RWPE2 (cell line): ENCODE results near the gene PHTF2.

Source experiments
- ATAC-seq: fragments of 200-7000 bp; cut with Tn5 transposase; 3 replicates; pipeline ENCODE4 v1.9.1; 2021; ENCODE audit warnings: low read depth
- DNase-seq: peaks from one replicate; pipeline ENCODE4 v3.0.0-alpha.2; 2020; ENCODE audit warnings: low spot score
- H3K27ac ChIP-seq: fragments of 450-650 bp; 2 replicates; pipeline ENCODE4 v1.5.1; 2017; ENCODE audit warnings: mild to moderate bottlenecking; ENCODE audit not compliant: poor library complexity, severe bottlenecking
- H3K27me3 ChIP-seq: fragments of 250-450 bp; sonication (Bioruptor Pico); 2 replicates; pipeline ENCODE4 v1.5.1; 2021; ENCODE audit warnings: mild to moderate bottlenecking, moderate library complexity; ENCODE audit not compliant: insufficient read depth, poor library complexity, severe bottlenecking
- H3K36me3 ChIP-seq: fragments of 250-450 bp; sonication (Bioruptor Pico); 2 replicates; pipeline ENCODE4 v1.5.1; 2020; ENCODE audit warnings: low read depth, mild to moderate bottlenecking, moderate library complexity
- H3K4me1 ChIP-seq: fragments of 250-450 bp; sonication (Bioruptor Pico); 2 replicates; pipeline ENCODE4 v1.5.1; 2021; ENCODE audit warnings: mild to moderate bottlenecking, moderate library complexity; ENCODE audit not compliant: insufficient read depth, poor library complexity, severe bottlenecking
- H3K4me3 ChIP-seq: fragments of 250-450 bp; sonication (Bioruptor Pico); 2 replicates; pipeline ENCODE4 v1.5.1; 2021; ENCODE audit warnings: mild to moderate bottlenecking, moderate library complexity; ENCODE audit not compliant: severe bottlenecking
- H3K9me3 ChIP-seq: fragments of 250-450 bp; sonication (Bioruptor Pico); 2 replicates; pipeline ENCODE4 v1.5.1; 2021; ENCODE audit warnings: mild to moderate bottlenecking, moderate library complexity; ENCODE audit not compliant: severe bottlenecking
- TF ChIP-seq, protein P1 (sequence below): fragments of 450-650 bp; IDR thresholded peaks from one replicate; pipeline ENCODE4 v1.5.1; 2017; ENCODE audit warnings: mild to moderate bottlenecking, moderate library complexity; ENCODE audit not compliant: poor library complexity, severe bottlenecking

The PHTF2 gene

DNA sequence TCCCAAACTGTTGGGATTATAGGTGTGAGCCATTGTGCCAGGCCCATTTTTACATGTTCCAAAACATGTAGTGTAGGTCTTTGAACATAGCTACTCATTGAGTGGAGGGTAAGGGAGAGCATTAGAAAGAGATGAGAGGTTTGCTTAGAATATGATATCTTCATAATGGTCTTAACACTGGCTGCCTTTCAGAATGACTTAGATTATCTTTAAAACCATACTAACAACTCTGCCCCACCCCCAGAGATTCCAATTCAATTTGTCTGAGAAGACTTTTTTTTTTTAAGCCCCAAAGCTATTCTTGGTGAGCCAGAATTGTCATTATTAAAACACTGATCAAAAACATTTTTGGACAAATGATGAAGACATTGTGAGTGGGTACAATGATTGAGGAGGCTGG is 168.9 kb downstream of the PHTF2 start:
- H3K9me3 ChIP-seq = no peaks in the 10 kb centered on the region
- H3K27me3 ChIP-seq = no peaks in the 10 kb centered on the region
- no peak overlapping the region for H3K4me3 ChIP-seq
- DNase-seq (no peak), ATAC-seq (no peak)
- no peaks in the 10 kb centered on the region for H3K36me3 ChIP-seq
- no peak overlapping the region for H3K27ac ChIP-seq
- TF ChIP-seq, protein P1, sequence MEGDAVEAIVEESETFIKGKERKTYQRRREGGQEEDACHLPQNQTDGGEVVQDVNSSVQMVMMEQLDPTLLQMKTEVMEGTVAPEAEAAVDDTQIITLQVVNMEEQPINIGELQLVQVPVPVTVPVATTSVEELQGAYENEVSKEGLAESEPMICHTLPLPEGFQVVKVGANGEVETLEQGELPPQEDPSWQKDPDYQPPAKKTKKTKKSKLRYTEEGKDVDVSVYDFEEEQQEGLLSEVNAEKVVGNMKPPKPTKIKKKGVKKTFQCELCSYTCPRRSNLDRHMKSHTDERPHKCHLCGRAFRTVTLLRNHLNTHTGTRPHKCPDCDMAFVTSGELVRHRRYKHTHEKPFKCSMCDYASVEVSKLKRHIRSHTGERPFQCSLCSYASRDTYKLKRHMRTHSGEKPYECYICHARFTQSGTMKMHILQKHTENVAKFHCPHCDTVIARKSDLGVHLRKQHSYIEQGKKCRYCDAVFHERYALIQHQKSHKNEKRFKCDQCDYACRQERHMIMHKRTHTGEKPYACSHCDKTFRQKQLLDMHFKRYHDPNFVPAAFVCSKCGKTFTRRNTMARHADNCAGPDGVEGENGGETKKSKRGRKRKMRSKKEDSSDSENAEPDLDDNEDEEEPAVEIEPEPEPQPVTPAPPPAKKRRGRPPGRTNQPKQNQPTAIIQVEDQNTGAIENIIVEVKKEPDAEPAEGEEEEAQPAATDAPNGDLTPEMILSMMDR = no peak
- no peaks in the 10 kb centered on the region for H3K4me1 ChIP-seq

DNA sequence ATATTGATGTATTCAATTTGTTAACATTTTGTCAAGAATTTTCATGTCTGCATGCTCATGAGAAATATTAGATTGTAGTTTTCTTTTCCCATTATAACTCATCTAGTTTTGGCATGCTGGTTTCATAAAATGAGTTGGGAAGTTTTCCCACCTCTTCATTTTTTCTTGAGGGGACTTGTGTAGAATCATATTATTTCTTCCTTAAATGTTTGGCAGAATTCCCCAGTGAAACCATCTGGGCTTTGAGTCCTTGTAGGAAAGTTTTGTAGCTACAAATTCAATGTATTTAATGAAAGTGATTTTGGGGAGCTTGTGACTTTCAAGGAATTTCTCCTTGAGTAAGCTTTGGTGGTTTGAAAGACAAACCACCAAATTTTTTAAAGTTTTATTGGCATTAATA is 173.2 kb downstream of the PHTF2 start:
- Histone ChIP-seq H3K9me3 (no peaks in the 10 kb centered on the region), H3K4me1 (no peaks in the 10 kb centered on the region), H3K27ac (no peak overlapping the region), H3K4me3 (no peak overlapping the region), H3K36me3 (no peaks in the 10 kb centered on the region), H3K27me3 (no peaks in the 10 kb centered on the region)
- ATAC-seq = no peak
- DNase-seq = no peak
- TF ChIP-seq, protein P1 = no peak

DNA sequence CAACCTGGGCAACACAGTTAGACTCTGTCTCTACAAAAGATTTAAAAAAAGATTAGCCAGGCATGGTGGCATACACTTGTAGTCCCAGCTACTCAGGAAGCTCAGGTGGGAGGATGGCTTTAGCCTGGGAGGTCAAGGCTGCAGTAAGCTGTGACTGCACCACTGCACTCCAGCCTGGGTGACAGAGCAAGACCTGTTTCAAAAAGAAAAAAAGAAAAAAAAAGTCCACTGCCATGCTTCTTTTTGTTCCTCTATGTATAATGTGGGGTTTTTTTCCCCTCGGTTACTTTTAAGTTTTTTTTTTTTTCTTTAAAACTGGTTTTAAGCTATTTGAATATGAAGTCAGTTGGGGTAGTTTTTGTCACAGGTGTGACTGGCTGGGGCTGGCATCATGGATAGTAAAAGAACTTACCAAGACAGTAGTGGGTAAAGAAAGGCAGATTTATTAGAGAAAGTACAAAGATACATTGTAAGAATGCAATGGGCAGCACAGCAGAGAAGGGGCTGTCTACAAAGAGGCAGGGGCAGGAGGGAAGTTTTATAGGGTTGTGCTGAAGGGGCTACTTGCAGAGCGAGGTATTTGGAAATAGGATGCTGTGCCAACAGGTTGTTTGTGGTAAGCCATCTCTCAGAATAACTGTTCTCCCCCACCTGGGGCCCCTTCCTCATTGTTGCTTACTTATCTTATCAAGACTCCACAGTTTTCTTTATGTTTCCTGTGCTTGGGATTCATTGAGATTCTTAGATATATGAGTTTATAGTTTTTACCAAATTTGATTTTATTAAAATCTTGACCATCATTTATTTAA is 177.3 kb downstream of the PHTF2 start:
- no peaks in the 10 kb centered on the region for H3K36me3 ChIP-seq
- no peaks in the 10 kb centered on the region for H3K4me1 ChIP-seq
- H3K9me3 ChIP-seq = no peaks in the 10 kb centered on the region
- TF ChIP-seq, protein P1 = no peak
- no peak overlapping the region for H3K4me3 ChIP-seq
- ATAC-seq (no peak), DNase-seq (no peak)
- no peak overlapping the region for H3K27ac ChIP-seq
- H3K27me3 ChIP-seq = no peaks in the 10 kb centered on the region

DNA sequence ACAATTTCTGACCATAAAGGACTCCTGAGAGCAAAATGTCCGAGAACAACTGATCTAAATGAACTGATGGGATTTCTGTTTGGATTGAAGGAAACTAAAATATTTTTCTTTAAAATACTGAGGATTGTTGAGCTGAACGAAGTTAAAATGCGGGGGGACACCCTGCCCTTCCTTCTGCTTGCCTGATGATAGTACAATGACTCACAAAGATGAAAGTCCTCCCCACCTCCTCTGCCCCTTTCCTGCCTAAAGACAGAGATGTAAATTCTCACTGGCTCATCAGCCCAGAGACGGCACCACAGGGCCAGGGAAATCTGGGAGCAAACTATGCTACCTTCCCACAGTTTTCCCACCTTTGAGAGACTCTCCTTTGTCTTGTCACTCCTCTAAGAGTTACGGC is 180.6 kb downstream of the PHTF2 start:
- H3K27ac ChIP-seq = no peak overlapping the region
- DNase-seq = no peak
- TF ChIP-seq, protein P1 = no peak

DNA sequence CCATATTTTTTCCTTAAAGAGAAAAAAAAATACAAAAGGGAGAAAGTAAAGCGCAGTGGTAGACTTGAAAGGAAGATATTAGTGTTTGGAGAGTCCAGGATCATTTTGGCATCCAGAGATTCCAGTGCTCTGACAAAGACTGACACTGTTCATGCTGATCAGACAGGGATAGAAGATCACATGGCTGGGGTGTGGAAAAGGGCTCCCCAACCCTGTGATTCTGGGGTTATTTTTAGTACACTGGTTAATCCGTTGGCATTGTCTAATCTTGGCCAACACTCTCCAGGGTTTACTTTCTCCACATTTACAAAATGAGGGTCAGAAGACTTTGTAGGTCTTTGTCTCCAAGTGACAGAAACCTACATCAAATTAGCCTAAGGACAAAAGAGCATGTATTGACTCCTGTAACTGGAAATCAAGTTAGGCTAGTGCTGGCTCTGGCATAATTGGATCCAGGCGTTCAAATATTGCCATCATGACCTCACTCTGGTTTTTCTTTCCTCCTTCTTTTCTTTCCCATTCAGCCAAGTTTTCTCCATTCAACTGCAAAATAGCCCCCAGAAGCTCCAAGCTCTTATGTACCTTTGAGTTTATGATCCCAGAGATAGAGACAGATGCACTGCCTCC is 181.6 kb downstream of the PHTF2 start:
- Histone ChIP-seq H3K36me3 (no peaks in the 10 kb centered on the region), H3K27ac (no peak overlapping the region), H3K4me1 (no peaks in the 10 kb centered on the region), H3K27me3 (no peaks in the 10 kb centered on the region), H3K4me3 (no peak overlapping the region), H3K9me3 (no peaks in the 10 kb centered on the region)
- TF ChIP-seq, protein P1 = no peak
- DNase-seq (no peak), ATAC-seq (no peak)

More for the DNA sequence above, 180.6 kb downstream of the PHTF2 start:
- Histone ChIP-seq H3K27me3 (no peaks in the 10 kb centered on the region), H3K36me3 (no peaks in the 10 kb centered on the region), H3K9me3 (no peaks in the 10 kb centered on the region), H3K4me3 (no peak overlapping the region), H3K4me1 (no peaks in the 10 kb centered on the region)
- ATAC-seq = 0 out of 3 replicates have a peak, but pooled peaks have one; percentile 31
